VCaP (cell line): ENCODE measurements around the gene AFG3L2.

Source experiments
- H3K27ac ChIP-seq: fragments of 450-650 bp; 2 replicates; pipeline ENCODE4 v1.5.1; 2017
- CTCF ChIP-seq: fragments of 450-650 bp; conservative IDR thresholded peaks from 2 replicates; pipeline ENCODE4 v1.5.1; 2017; ENCODE audit warnings: mild to moderate bottlenecking, moderate library complexity

AFG3L2 gene

GRCh38 chr18:12318857-12319256 lies 58.2 kb downstream of the AFG3L2 start:
- H3K27ac ChIP-seq = no peak overlapping the region
- no peak for TF ChIP-seq CTCF

- TF ChIP-seq CTCF = no peak
- no peak overlapping the region for H3K27ac ChIP-seq
Observed at GRCh38 chr18:12318334-12318697, 58.7 kb downstream of the AFG3L2 start.

GRCh38 chr18:12317664-12318333 lies 59.2 kb downstream of the AFG3L2 start:
- no peak overlapping the region for H3K27ac ChIP-seq
- no peak for TF ChIP-seq CTCF

DNA sequence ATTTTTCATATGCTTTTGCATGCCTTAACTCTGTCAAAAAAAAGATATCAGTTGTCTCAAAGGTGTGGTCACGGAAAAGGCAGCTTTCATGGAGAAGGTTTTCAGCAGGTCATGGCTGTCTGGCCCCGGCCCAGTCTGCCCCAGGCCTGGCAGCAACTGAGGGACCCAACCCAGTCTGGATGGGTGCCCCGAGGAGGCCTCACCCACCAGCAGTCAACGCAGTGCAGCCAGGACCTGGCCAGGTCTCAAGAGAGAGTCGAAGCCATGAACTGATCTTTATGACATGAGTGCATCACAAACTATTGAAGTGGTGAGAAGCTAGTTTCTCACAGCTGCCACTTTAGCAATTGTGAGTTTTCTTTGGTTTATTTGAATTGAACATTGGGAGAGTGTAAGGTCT lies 61.1 kb downstream of the AFG3L2 start:
- no peak for TF ChIP-seq CTCF
- no peak overlapping the region for H3K27ac ChIP-seq

DNA sequence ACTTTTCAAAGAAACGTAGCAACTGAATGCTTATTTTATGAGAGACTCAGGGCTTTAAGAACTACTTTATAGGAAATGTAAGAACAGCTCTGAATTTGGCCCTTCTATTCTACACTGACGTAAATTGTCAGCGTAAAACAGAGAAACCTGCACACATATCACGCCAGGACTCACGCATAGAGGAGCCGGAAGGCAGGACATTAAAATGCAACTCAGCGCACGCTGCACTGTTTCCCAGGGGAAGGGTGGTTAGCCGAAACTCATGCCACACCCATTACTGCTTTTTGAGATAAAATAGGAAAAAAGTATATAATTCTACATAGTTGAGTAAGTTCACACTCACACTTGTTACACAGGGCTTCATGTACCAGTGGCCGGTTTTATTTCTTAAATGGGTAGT lies 61.5 kb downstream of the AFG3L2 start:
- TF ChIP-seq CTCF = no peak
- no peak overlapping the region for H3K27ac ChIP-seq

DNA sequence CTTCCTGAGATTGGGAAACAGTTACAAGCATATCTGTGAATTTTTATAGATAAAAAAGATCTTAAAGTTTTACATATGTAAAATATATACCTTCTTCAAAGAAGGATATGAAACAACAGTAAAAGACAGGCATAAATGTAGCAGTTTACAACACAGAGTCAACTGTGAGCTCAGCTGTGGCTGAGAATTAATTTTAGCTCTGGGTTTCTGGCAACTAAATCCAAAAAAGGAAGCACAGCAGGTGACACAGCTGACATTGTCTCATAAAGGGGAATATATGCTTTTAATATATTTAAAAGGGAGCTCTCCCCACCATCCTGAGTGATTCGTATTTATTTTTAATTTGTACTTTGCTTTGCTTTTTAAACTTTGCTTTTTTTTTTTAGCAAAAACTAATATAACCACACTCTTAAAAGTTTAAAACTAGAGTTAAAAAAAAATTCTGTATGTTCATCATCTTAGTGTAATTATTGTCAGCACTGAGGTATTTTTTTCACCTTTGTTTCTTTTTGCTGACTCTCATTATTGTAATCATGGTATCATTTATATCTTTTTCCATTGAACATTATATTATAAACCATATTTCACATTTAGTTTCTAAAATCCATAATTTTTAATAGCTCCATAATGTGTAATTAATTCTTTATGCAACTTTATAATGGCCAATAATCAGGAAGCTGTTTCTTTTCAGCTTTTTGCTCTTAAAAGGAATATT lies 62.3 kb downstream of the AFG3L2 start:
- no peak for TF ChIP-seq CTCF
- no peak overlapping the region for H3K27ac ChIP-seq

DNA sequence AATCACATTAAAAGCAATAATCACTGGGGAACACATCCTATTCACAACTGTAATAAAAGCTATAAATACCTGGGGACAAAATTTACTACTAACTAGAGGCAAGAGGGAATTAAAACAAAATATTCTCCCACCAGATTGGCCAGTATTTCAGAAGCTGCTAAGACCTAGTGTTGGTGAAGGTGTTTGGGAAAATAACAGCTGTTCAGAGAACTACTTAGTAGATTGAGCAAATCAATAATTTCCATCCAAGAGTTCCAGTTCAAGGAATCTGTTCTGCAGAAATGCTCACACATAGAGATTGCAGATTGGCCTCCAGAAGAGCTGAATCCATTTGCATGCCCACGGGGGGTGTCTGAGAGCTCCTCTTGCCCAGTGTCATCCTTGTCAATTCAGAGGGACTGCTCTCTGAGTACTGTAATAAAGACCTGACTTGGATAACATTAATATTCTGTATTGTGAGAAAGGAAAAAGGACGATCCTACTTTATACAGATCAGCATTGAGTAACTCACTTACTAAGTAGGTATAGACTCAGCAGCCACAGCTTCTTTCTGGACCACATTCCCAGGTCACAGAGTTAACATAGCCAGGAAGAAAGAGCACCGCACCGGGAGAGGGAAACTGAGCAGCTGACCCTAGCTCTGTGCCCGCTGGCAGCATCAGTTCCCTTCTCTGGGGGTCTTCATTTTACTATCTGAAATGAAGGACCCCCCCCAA lies 63.3 kb downstream of the AFG3L2 start:
- no peak overlapping the region for H3K27ac ChIP-seq
- no peak for TF ChIP-seq CTCF
